Adipose tissue (tissue), 3 donors: ENCODE data around the gene SLC35F3. TPM values are rescaled to one million over a fixed set of nuclear protein-coding genes. Genes with fewer than 3 reads are reported as not detected.

ENCODE experiments used
- H3K27ac ChIP-seq: one replicate; pipeline ENCODE4 v1.5.1; 2013; ENCODE audit warnings: low read depth, low read length
- WGBS, 3 donors: extraction: QIAGEN DNeasy Blood & Tissue Kit; methylation state at CpG; one replicate each; pipeline ENCODE4 v1.1.7; 2013; 5-methylcytosine and 5-hydroxymethylcytosine counted together
- polyA plus RNA-seq, 3 donors: library from polyadenylated mRNA; stranded (reverse); fragments of 200-250 nt; gene quantifications; one replicate each; pipeline ENCODE4 v1.2.3, GENCODE V29; 2013
- donor health status: healthy with polysubstance abuse.
- donor health status: Bipolar disorder and iron deficiency.
- donor health status: healthy.

Gene SLC35F3
- polyA plus RNA-seq, 3 donors, result 0.03 to 4.0 TPM; not detected in 1

GRCh38 chr1:233907151-233907550 lies 2.7 kb downstream of the SLC35F3 start:
- no peak overlapping the region for H3K27ac ChIP-seq

- no peak overlapping the region for H3K27ac ChIP-seq
Measured at GRCh38 chr1:233908092-233908491, 3.6 kb downstream of the SLC35F3 start.

GRCh38 chr1:233909195-233909594 lies 4.7 kb downstream of the SLC35F3 start:
- WGBS, 3 donors, result 50 to 74% (median 51%) methylated on average over 1 of the region's 1 CpG
- H3K27ac ChIP-seq, result no peak overlapping the region

- WGBS, 3 donors, result 79 to 85% (median 81%) methylated on average over 8 of the region's 8 CpGs
- H3K27ac ChIP-seq, result no peak overlapping the region
Measured at GRCh38 chr1:233912447-233912846, 8.0 kb downstream of the SLC35F3 start.

- WGBS, 3 donors, result 59 to 75% (median 62%) methylated on average over 4 of the region's 4 CpGs
- H3K27ac ChIP-seq, result no peak overlapping the region
Measured at GRCh38 chr1:233912909-233913308, 8.4 kb downstream of the SLC35F3 start.

- H3K27ac ChIP-seq, result no peak overlapping the region
- WGBS, 3 donors, result 73 to 74% (median 74%) methylated on average over 5 of the region's 5 CpGs
Measured at GRCh38 chr1:233916706-233917105, 12.2 kb downstream of the SLC35F3 start.

- WGBS, 3 donors, result 64 to 76% (median 70%) methylated on average over 7 of the region's 7 CpGs
- no peak overlapping the region for H3K27ac ChIP-seq
Measured at GRCh38 chr1:233919786-233920185, 15.3 kb downstream of the SLC35F3 start.

GRCh38 chr1:233928123-233928522 lies 23.6 kb downstream of the SLC35F3 start:
- H3K27ac ChIP-seq, result no peak overlapping the region
- 55 to 66% (median 57%) methylated on average over 2 of the region's 2 CpGs for WGBS, 3 donors

GRCh38 chr1:233933339-233933738 lies 28.9 kb downstream of the SLC35F3 start:
- no peak overlapping the region for H3K27ac ChIP-seq
- WGBS, 3 donors, result 83 to 95% (median 92%) methylated on average over 4 of the region's 4 CpGs

- H3K27ac ChIP-seq, result no peak overlapping the region
- 52 to 78% (median 67%) methylated on average over 4 of the region's 4 CpGs for WGBS, 3 donors
Measured at GRCh38 chr1:233935297-233935868, 30.9 kb downstream of the SLC35F3 start.

GRCh38 chr1:233936422-233936821 lies 31.9 kb downstream of the SLC35F3 start:
- WGBS, 3 donors, result 79 to 93% (median 81%) methylated on average over 1 of the region's 1 CpG

GRCh38 chr1:233936842-233937241 lies 32.4 kb downstream of the SLC35F3 start:
- 67 to 82% (median 68%) methylated on average over 3 of the region's 3 CpGs for WGBS, 3 donors
- H3K27ac ChIP-seq, result no peak overlapping the region

More at GRCh38 chr1:233936422-233936821, 31.9 kb downstream of the SLC35F3 start:
- no peak overlapping the region for H3K27ac ChIP-seq

- H3K27ac ChIP-seq, result no peak overlapping the region
- 69 to 85% (median 80%) methylated on average over 2 of the region's 2 CpGs for WGBS, 3 donors
Measured at GRCh38 chr1:233938476-233938875, 34.0 kb downstream of the SLC35F3 start.

- no peak overlapping the region for H3K27ac ChIP-seq
- WGBS, 3 donors, result 77 to 85% (median 80%) methylated on average over 5 of the region's 5 CpGs
Measured at GRCh38 chr1:233939451-233939850, 35.0 kb downstream of the SLC35F3 start.

GRCh38 chr1:233940908-233941307 lies 36.4 kb downstream of the SLC35F3 start:
- no peak overlapping the region for H3K27ac ChIP-seq
- 76 to 88% (median 78%) methylated on average over 5 of the region's 5 CpGs for WGBS, 3 donors

GRCh38 chr1:233944601-233945000 lies 40.1 kb downstream of the SLC35F3 start:
- H3K27ac ChIP-seq, result no peak overlapping the region
- 21 to 64% (median 62%) methylated on average over 4 of the region's 4 CpGs for WGBS, 3 donors

GRCh38 chr1:233945573-233945972 lies 41.1 kb downstream of the SLC35F3 start:
- no peak overlapping the region for H3K27ac ChIP-seq
- 48 to 59% (median 56%) methylated on average over 3 of the region's 3 CpGs for whole genome bisulfite sequencing, 3 donors

GRCh38 chr1:233945979-233946378 lies 41.5 kb downstream of the SLC35F3 start:
- 96 to 98% (median 96%) methylated on average over 2 of the region's 2 CpGs for WGBS, 3 donors
- no peak overlapping the region for H3K27ac ChIP-seq

GRCh38 chr1:233946724-233947123 lies 42.2 kb downstream of the SLC35F3 start:
- WGBS, 3 donors, result 93 to 97% (median 94%) methylated on average over 1 of the region's 1 CpG
- H3K27ac ChIP-seq, result no peak overlapping the region

GRCh38 chr1:233951804-233952203 lies 47.3 kb downstream of the SLC35F3 start:
- WGBS, 3 donors, result 43 to 72% (median 57%) methylated on average over 1 of the region's 1 CpG
- H3K27ac ChIP-seq, result no peak overlapping the region

GRCh38 chr1:233957691-233958090 lies 53.2 kb downstream of the SLC35F3 start:
- no peak overlapping the region for H3K27ac ChIP-seq
- WGBS, 3 donors, result 90 to 97% (median 94%) methylated on average over 4 of the region's 4 CpGs
